GM18868 (cell line): ENCODE data around the gene CCSER2.
"Not testable (repeated sequence)": the region's sequence is repeated elsewhere in the genome, so short reads cannot be mapped to it uniquely, and the experiment has no call there.

Experiments
- ATAC-seq: cut with Tn5 transposase; IDR thresholded peaks from one replicate; pipeline ENCODE4 v1.9.1; 2021; ENCODE audit warnings: mild to moderate bottlenecking, moderate library complexity; ENCODE audit not compliant: unreplicated experiment

Gene CCSER2

GRCh38 chr10:84510121-84510520, 181.7 kb downstream of the CCSER2 start:
- no peak for ATAC-seq

DNA sequence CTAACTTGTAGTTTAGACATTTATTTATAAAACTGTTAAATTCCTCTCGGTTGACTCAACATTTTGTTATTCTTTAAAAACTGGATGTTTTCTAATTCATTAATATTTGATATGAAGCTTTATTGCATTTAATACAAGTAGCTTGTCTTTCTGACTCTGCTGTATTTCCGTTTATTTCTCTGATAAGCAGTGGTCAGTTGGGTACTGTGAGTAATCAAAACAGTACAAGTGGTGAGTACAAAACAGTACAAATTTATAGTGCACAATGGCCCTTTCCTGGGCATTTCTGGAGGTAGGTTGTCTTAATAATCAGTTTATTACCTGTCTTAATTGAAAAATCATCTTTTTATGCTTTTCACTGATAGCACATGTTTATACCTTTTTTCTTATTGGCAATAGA, 182.7 kb downstream of the CCSER2 start:
- ATAC-seq: no peak

- no peak for ATAC-seq
Measured at GRCh38 chr10:84511709-84512285, 183.4 kb downstream of the CCSER2 start.

DNA sequence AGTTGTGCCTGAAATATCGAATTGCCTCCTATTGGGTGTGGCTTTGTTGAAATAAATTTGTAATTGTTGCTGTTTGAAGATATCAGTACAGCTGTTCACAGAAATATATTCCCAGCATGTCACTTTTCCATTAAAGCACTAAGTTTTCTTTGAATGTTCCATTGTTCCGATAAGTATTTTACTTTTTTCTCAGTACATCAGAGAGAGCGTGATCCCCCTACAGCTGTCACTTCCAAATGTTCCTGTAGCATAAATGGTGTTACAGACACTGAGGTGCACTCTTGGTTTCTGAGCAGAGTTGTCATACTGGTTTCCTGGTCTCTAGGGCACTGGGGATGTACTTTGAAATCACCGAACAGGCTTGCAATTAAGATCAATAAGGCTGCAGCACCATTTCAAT, 189.2 kb downstream of the CCSER2 start:
- ATAC-seq: no peak

- no peak for ATAC-seq
Measured at GRCh38 chr10:84519235-84519634, 190.8 kb downstream of the CCSER2 start.

DNA sequence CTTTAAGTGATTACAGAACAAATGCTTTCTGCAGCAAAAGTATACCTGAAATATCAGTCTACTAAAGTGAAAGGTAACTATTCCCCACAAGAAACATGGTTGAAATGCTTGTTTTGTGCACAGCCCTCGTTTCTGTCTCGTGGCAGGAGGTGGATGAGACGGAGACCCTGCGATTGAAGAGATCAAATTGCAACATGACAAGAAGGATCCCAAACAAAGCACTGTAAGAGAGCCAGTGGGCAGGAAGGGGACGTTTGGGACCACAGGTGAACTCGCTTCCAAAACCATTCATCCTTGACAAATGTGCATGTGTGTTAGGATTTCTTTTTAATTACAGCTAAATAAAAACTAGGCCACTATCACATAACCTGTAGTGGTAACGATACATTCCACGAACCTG, 192.6 kb downstream of the CCSER2 start:
- no peak for ATAC-seq

GRCh38 chr10:84521468-84521867, 193.1 kb downstream of the CCSER2 start:
- no peak for ATAC-seq

DNA sequence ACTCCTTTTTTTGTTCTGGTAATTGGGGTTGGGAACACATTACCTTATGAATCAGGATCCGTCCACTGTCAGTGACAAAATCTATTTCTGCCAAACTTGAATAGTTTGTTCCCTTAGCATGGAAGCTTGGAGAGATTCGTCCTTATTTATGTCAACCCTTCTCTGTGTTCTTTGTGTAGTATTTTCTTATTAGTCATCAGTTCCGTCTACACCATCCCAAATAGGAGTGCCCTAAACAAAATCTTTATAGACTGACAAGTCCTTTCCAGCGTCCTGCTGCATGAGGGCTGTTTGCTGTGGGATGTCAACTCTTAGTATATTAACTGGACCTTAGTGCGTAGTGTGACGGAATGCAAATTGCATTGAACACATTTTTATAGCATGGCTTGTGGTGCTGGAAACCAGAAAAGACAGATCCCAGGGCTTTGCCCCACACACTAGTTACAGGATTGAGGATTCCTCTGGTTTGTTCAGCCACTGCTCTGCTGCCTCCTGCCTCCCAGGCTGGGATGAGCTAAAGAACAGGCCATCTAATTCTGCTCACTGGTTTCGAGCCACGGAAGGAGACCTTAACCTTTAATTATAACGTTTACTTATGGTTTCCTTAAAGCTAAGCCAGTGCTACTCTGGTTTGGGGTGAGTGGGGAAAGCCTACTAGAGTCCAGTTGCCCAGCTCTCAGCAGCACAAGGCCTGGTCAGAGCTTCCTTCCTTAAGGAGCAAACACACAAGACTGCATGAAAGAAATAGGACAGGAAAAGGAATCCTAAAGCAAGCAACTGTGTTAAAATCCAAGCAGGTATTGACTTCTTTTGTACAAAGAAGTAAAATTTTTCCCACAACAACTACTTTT, 194.4 kb downstream of the CCSER2 start:
- no peak for ATAC-seq

DNA sequence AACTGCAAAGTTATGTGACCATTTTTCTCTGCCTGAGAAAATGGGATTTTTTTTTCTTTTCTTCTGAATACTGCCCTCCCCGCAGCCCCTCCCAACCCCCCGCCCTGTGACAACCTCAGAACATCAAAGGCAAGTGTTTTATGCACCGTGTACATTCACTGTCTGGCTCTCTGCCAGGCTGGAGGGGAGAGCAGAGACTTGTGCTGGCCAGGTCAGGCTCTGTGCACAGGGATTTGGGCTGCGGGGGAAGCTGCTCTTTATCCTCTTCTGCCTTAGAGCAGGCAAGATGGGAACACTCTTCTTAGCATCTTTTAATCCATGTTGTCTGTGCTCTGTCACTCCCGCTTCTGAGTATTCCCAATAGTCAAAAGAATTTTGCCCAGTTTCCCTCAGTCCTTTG, 195.1 kb downstream of the CCSER2 start:
- no peak for ATAC-seq

GRCh38 chr10:84524435-84524834, 196.0 kb downstream of the CCSER2 start:
- no peak for ATAC-seq

GRCh38 chr10:84525120-84525806, 196.9 kb downstream of the CCSER2 start:
- no peak for ATAC-seq

GRCh38 chr10:84525807-84526182, 197.4 kb downstream of the CCSER2 start:
- not testable (repeated sequence) for ATAC-seq

- ATAC-seq: not testable (repeated sequence)
Measured at GRCh38 chr10:84527386-84527785, 199.0 kb downstream of the CCSER2 start.

- ATAC-seq: not testable (repeated sequence)
Measured at GRCh38 chr10:84528526-84528925, 200.1 kb downstream of the CCSER2 start.

DNA sequence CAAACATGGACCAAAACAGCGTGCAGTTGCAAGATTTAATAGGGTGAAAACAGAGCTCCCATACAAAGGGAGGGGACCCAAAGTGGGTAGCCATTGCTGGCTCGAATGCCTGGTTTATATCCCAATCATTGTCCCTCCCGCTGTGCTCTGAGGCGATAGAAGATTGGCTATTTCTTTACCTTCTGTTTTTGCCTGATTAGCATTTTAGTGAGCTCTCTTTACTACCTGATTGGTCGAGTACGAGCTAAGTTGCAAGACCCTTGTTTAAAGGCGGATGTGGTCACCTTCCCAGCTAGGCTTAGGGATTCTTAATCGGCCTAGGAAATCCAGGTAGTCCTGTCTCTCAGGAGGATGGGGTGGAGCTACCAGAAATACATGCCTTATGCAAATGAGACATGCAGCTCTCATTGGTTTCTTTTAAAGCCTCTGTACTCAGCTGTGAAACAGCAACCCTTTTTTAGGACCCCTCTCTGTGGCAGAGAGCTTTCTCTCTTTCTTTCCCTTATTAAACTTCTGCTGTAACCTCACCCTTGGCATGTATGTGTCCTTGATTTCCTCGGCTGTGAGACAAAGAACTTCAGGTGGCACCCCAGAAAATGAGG, 202.4 kb downstream of the CCSER2 start:
- no peak for ATAC-seq

GRCh38 chr10:84531396-84531795, 203.0 kb downstream of the CCSER2 start:
- no peak for ATAC-seq

DNA sequence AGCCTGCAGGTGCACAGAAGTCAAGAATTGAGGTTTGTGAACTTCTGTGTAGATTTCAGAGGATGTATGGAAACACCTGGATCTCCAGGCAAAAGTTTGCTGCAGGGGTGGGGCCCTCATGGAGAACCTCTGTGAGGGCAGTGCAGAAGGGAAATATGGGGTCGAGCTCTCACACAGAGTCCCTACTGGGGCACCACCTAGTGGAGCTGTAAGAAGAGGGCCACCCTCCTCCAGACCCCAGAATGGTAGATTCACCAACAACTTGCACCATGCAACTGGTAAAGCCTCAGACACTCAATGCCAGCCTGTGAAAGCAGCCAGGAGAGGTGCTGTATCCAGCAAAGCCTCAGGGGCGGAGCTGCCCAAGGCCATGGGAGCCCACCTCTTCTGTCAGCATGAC, 205.8 kb downstream of the CCSER2 start:
- no peak for ATAC-seq

GRCh38 chr10:84537447-84537931, 209.1 kb downstream of the CCSER2 start:
- peak; percentile 74 for ATAC-seq

GRCh38 chr10:84538036-84538435, 209.6 kb downstream of the CCSER2 start:
- no peak for ATAC-seq

GRCh38 chr10:84539216-84539615, 210.8 kb downstream of the CCSER2 start:
- ATAC-seq: no peak

DNA sequence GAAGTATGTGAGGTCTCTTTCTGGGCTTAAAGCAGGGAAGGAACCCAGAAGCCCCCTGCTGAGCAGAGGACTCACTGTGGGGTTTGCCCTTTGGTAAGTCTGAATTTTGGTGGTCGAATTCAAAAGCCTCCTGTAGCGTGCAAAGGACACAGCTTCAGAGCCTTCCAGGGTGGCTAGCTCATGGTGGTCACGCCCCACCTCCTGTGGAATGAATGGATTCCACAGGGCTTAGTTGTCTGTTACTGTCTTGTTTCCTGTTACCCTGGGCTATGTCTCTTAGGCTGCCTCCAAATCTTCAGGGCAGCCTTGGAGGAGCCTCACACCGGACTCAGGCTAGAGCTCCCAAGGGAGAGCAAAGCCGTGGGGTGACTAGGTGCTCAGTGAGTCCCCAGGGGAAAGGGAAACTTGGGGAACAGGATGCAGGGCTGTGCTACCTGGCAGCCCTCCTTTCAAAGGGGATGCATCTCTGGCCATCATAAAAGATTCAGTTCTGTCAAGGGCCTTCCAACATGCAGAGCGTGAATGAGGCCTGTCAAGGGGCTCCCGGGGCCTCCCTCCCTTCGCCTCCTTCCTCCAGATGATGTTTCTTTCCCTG, 211.7 kb downstream of the CCSER2 start:
- ATAC-seq: peak; percentile 15
